Astrocyte of the cerebellum (primary cell): ENCODE data around the gene MLYCD.

Experiments
- DNase-seq: peaks from one replicate; pipeline ENCODE4 v3.0.0-alpha.2; 2011; ENCODE audit warnings: low read depth
- H3K4me3 ChIP-seq: 2 replicates; pipeline ENCODE4 v1.5.1; 2011; ENCODE audit warnings: mild to moderate bottlenecking, low read depth, low read length, moderate library complexity
- in situ Hi-C: cut with HindIII; loops from 2 replicates; pipeline ENCODE4 v1.10.0; 2017; ENCODE audit warnings: low sequenced_read_pairs
- TF ChIP-seq, protein P1 (sequence below): IDR thresholded peaks from 2 replicates; pipeline ENCODE4 v1.5.1; 2012; ENCODE audit warnings: low read length, low read depth, moderate library complexity, mild to moderate bottlenecking; ENCODE audit errors: missing control alignments

MLYCD gene

DNA sequence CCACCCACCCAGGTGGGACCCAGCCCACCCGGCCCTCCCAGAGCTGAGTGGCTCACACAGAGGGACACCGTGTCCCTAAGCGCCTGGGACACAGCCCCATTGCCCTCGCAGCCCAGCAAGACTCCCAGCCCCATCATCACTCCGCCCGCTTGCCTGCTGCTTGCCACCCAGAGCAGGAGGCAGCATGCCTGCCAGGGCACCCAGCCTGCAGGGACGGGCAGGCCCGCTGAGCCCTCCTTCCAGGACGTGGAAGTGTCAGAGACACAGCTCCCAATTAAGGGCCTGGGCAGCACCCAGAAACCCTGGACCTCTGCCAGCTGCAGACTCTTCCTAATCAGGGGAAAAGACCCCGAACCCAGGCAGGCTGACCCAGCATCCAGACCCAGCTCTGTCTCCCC, 36.9 kb downstream of the MLYCD start:
- in situ Hi-C loops, result no loop called here
- no peak overlapping the region for H3K4me3 ChIP-seq
- DNase-seq, result no peak
- TF ChIP-seq, protein P1, sequence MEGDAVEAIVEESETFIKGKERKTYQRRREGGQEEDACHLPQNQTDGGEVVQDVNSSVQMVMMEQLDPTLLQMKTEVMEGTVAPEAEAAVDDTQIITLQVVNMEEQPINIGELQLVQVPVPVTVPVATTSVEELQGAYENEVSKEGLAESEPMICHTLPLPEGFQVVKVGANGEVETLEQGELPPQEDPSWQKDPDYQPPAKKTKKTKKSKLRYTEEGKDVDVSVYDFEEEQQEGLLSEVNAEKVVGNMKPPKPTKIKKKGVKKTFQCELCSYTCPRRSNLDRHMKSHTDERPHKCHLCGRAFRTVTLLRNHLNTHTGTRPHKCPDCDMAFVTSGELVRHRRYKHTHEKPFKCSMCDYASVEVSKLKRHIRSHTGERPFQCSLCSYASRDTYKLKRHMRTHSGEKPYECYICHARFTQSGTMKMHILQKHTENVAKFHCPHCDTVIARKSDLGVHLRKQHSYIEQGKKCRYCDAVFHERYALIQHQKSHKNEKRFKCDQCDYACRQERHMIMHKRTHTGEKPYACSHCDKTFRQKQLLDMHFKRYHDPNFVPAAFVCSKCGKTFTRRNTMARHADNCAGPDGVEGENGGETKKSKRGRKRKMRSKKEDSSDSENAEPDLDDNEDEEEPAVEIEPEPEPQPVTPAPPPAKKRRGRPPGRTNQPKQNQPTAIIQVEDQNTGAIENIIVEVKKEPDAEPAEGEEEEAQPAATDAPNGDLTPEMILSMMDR, result no peak

DNA sequence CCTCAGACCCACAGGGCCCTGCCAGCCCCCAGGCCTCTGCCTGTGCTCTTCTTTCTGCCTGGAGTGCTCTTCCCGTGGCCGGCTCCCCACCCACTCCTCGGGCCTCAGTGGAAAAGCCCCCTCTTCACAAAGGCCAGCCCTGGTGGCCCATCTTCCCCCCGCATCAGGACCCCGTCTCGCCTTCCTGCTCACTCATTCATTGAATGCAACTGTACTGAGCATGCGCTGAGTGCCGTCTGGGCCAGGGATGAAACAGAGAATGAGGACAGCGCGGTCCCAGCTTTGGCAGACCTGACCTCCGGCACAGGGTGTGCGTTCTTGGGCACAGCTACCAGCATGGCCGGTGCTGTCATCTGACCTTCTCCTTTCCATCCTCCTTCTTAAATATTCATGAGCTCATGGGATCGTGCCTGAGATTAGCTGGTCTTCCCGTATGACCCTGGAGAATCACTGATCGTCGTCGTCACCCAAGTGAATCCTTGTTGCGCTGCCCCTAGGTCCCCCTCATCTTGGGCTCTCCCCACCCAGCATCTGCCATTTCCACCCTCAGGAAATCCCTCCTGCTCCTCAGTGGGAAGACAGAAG, 37.8 kb downstream of the MLYCD start:
- DNase-seq, result no peak
- TF ChIP-seq, protein P1, result no peak
- in situ Hi-C loops, result no loop called here
- H3K4me3 ChIP-seq, result no peak overlapping the region

DNA sequence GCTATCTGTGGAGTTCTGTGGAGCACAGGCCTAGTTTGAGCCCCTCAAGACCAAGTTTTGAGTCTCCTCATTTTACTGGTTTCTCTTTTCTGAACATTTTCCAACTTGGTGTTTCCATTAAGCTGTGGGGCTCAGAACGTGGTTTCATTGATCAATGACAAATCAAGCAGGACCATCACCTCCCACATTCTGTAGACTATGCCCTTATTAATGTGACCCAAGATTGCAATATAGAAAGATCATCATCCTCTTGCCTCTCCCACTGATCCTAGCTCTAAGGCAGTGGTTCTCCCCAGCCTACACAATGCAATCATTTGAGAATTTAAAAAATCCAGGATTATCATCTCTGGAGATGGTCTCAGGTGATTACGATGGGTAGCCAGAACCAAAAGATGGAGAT, 38.4 kb downstream of the MLYCD start:
- TF ChIP-seq, protein P1, result no peak
- no peak for DNase-seq
- in situ Hi-C loops, result no loop called here
- H3K4me3 ChIP-seq, result no peak overlapping the region

DNA sequence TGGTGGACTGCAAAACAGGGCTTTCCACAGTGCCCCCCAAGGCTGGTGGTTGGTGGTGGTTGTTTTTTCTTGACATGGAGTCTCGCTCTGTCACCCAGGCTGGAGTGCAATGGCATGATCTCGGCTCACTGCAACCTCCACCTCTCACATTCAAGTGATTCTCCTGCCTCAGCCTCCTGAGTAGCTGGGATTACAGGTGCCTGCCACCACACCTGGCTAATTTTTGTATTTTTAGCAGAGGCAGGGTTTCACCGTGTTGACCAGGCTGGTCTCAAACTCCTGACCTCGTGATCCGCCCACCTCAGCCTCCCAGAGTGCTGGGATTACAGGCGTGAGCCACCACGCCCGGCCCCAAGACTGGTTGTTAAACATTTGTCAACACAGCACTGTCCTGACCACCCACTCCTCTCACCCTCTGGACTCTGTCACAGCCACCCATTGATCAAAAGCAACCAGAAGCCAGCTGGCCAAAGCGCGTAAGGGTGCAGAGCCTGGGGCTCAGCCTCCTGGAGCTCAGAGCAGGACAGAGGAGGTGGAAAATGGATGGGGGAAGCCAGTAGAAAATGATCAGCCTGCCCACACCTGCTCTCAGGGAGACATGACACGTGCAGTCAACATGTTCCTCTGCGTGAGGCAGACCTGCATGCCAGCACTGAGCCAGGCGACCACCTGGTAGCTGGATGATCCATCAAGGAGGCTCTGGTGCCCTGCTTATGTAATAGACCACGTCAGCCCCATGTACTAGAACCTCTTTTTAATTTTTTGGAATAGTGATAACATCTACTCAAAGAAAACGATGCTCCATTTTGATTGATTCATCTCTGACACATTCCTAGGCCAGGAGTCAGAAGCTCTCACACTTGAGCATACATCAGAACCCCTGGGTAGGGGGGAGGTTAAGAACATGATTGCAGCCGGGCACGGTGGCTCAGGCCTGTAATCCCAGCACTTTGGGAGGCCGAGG, 39.3 kb downstream of the MLYCD start:
- H3K4me3 ChIP-seq, result no peak overlapping the region
- DNase-seq, result no peak
- TF ChIP-seq, protein P1, result no peak
- in situ Hi-C loops, result no loop called here

DNA sequence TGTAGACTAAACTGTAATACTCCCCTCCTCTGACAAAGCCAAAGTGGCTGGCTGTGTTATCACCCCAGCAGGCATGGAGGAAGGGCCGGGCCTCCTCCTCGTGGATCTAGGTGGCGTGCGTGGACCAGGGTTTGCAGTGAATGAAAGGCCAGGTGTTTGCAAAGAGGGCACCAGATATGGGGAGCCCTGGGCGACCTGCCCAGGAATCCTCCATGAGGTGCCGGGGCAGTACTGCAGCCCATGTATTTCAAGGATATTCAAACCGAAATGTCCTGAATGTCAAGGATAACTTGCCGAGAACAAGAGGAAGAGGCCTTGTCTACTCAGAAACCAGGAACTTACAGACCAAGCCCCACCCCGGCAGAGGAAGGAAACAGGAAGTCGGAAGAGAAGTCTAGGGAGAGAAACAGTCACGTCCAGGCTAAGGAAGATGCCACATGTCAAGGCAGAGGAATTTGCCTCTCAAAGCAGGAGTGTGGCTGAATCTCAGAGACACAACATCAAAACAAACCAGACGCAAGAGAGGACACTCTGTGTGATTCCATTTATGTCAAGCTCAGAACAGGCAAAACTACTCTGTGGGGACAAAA, 40.4 kb downstream of the MLYCD start:
- no peak overlapping the region for H3K4me3 ChIP-seq
- TF ChIP-seq, protein P1, result no peak
- DNase-seq, result no peak
- in situ Hi-C loops, result no loop called here

DNA sequence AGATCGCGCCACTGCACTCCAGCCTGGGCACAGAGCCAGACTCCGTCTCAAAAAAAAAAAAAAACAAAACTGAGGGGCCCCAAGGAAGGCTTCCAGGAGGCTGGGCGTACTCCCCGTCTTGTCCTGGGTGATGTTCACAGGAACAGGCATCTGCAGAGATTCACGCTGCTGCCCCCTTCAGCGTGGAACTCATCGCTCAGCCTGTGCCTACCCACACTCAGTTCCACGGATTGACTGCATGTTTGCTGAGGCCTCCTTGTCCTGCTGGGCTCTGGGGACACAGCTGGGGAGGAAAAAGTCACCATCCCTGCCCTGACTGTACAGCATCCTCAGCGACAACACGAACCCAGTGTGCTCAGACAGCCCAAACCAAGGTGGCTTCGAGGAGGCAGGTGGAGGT, 41.2 kb downstream of the MLYCD start:
- TF ChIP-seq, protein P1, result no peak
- no peak for DNase-seq
- H3K4me3 ChIP-seq, result no peak overlapping the region
- in situ Hi-C loops, result no loop called here
